ENCODE measurements around the gene DST.
"Not testable (repeated sequence)": the region's sequence is repeated elsewhere in the genome, so short reads cannot be mapped to it uniquely, and the experiment has no call there.

The DST gene

DNA sequence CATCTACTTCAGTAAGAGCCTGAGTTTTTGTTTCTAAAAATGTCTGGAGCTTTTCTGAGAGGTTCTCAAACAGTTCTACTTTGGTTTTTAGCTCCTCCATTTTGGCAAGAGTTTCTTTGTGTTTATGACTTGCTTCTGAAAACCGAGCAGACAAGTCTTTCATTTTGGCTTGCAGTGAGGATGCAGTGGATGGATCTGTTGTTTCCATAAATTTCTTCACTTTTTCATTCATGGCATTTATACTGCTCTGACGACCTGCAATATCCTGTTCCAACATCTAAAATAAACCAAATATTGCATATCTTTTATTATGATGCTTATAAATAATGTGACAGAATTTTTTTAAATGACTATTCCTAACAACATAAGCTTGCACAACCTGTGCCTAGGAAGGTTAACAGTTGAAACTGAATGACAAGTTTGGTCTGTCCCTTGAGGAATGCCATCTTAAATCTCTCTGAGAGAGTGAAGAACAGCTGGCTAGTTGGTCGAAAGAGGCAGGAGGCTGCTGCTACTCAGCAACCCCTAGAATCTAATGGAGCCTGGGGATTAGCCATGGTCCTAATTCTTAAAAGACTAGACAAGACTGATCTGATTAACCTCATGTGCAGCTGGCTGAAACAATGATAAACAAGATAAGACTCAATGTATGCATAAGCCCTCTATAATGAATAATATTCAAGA lies 69.8 kb downstream of the DST start:
- no peak for FAIRE-seq
- DNase-seq (ENCODE audit: low spot score), result no peak

DNA sequence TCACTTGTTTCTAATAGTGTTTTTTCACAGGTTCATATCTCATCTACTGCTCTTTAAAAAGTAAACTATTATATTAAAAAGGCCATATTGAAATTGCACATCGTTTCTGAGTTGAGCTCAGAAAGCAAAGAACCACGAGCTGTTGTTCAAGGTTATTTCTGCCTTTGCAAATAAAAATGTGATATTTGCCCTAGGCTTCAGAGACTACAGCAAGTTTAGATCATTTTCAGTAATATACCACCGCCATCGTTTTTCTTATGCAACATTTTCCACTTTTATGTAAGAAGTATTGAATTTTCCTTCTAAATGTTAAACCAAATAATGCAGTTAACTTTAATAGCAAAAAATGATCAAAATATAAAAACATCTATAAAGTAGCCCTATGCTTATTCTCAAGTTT lies 71.1 kb downstream of the DST start:
- no peak for FAIRE-seq
- no peak for DNase-seq (ENCODE audit: low spot score)

DNA sequence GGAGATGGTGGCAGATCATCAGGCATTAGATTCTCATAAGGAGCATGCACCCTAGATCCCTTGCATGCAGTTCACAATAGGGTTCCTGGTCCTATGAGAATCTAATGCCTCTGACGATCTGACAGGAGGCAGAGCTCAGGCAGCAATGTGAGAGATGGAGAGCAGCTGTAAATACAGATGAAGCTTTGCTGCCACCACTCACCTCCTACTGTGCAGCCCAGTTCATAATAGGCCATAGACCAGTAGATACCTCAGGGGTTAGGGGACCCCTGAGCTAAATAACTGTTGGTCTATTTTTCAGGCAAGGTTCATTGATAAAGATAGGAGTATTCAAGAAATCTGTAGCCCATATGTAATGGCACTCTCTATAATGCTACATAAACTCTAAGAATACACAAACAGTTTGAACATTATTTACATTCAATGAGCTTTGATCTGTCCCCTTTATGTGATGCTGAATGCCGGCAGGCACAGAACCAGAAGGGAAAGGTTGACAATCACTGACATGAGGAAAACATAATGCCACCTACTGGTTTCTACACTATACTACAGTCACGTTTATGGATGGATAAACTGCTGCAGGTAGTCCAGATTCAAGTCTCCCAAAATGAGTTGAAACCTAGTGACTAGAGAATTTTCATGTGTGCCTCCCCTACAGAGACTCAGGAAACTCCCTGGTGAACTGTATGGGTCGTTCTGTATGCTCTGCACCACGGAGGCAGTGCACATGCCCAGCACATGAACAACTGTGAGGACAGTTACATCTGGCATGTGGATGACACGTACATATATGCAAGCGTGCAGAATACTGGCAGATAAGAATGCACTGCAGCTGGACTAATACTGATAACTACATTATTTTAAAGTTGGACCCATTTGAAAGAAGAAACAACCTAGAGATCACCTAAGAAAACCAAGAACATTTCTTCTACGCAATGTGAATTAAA lies 72.0 kb downstream of the DST start:
- FAIRE-seq, result no peak
- peak; percentile 15 for DNase-seq (ENCODE audit: low spot score)

DNA sequence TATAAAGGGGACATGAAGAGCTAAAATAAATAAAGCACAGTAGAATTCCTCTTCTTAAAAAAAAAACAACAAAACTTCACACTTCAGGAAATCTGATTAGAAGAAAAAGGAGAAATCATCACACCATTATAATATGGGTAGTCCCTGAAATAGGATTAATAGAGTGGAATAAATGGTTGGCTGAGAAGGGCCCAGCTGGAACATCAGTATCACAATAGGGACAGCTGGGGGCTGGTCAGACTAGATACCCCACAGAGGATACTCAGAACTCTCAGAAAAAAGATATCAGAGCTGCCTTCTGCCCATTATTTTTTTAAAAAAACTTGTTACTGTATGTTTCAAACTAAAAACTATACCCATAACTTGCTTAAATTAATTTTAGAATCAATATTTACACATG lies 75.2 kb downstream of the DST start:
- FAIRE-seq, result no peak
- no peak for DNase-seq (ENCODE audit: low spot score)

DNA sequence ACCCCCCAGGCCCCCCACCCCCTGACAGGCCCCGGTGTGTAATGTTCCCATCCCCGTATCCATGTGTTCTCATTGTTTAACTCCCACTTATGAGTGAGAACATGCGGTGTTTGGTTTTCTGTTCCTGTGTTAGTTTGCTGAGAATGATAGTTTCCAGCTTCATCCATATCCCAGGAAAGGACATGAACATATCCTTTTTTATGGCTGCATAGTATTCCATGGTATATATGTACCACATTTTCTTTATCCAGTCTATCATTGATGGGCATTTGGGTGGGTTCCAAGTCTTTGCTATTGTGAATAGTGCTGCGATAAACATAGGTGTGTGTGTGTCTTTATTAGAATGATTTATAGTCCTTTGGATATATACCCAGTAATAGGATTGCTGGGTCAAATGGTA lies 80.0 kb downstream of the DST start:
- DNase-seq (ENCODE audit: low spot score); FAIRE-seq: not testable (repeated sequence)

DNA sequence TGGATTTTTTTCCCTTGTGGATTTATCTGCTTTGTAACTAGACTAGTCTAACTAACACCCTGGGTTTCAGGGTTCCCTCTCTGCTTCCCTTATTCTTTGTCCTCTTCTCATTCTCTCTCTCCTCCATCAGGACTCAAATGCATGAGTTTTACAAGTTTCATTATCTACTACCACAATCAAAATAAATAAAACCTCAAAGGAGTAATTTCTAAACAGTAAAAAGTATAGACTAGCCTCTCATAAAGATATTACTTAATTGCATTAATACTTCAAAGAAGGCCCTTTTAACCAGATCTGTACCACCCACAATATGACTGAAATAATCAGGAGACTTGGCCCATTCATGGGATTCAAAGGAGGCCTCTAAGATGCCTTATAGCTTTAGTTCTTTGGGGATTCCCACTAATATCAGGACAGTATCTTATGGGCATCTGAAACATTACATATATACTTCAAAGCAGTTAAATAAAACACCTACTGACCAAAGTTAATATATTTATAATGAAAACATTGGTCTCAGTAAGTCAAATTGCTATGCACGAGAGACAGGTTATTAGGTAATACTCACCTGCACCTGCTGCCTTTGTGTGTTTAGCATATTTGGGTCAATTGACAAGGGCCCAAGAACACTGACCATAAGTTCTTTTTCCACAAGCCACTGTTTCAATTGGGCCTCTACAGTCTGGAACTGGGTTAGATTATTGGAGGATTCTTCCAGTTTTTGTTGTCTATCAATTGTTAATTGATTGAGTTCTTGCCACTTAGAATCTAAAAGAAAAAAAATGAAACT lies 85.7 kb downstream of the DST start:
- FAIRE-seq (no peak), DNase-seq (ENCODE audit: low spot score) (no peak)

DNA sequence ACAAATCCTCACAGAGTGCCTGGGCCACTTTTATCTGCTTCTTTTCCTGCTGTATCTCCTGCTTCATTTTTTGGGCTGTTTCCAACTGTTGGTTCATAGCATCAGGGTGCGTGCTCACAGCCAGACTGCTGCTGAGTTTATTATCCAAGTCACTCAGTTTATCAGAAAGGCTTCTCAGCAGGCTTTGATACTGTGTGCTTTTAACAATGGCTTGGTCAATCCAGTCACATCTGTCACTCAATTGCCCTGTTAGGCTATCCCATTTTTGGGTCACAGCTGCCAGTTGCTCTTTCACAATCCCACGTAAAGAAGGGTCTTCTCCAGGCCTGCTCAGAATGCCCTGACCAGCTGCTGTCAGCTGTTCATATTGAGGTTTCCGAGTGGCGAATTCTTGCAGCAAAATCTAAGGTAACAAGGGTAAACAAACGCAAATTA lies 87.2 kb downstream of the DST start:
- no peak for DNase-seq (ENCODE audit: low spot score)

DNA sequence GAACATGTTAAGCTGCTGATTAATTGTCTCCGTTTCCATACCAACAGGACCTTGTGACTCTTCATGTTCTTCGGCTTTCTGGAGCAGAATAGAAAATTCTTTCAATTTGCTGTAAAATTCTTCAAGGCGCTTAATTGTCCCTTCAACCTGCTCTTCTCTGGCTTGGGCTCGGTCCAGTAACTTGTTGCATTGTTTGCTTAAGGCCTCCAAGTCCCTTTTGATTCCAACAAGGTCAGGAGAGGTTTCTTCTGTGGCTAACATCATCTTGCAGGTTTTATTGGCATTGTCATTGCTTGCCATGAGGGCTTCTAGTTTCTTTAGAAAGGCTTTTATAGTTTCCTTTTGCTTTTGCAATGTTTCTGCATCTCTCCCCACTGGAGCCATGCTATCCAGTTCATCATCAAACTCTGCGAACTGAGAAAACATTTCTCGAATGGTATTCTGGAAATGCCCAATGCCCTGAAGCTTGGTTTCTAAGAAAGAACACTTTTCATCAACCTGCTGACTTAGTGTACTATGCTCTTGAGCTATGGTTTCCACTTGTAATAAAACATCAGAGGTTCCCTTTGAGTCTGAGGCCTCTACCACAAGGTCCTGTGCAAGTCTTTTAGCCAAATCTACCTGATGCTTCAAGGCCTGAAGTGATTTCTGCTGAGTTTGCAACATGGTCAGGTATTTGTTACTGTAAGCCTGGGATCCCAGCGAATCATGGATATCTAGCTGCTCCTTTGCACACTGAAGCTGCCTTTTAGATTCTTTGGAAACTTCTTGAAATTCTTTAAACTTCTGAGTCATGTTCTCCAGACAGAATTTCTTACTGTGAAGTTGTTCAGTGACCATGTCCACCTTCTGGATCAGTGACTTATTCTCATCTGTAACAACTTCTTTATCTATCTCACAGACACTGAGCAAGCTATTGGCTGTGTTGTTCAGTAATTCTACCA lies 90.2 kb downstream of the DST start:
- FAIRE-seq (peak; percentile 84), DNase-seq (ENCODE audit: low spot score) (peak; percentile 54)

More for the DNA sequence above, 87.2 kb downstream of the DST start:
- FAIRE-seq, result no peak

DNA sequence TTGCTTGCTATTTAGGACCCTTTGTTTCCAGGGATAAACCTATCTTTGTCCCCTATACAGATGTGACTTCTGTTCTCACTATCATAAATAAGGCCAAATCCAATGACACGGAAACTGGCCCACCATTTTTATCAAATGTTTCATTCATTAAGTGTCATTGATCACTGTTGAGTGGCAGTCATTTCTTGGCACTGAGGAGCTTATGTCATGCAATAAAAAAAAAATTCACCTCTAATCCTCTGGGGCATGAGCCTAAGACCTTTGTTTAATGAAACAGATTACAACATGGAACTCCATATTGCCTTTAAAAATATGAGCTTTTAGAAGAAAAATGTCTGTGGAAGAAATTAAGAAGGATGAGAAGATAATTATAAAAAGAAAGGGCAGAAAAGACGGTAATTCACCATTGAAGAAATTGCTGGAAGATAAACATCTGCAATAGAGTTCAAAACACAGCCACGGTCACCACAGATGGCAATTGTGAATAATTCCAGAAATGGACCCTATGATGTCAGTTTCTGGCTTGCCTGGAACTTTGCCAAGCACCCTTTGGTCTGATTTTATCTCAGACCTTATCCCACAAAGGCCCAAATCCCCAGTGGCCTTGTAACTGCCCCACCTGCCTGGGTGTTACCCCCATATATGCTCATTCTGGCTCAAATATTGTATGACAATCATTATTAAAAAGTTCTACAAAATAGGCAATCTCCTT lies 91.1 kb downstream of the DST start:
- DNase-seq (ENCODE audit: low spot score), result no peak
- no peak for FAIRE-seq

DNA sequence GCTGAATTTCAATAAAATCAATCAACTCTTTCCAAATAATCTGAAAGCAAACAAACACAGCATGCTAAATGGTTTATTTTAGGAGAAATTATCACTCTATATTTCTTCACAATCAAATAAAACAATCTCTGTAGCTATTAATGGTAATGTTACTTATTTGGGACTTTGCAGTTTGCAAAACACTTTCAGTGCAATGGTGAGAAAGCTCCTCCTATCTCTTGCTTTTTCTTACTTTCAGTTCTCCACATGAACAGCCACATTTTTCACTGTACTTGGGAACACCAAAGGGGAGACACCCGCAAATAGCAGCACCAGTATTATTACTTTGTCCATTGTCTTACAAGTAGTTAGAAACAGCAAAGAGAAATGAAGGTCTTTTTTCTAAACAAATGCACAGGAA lies 92.4 kb downstream of the DST start:
- FAIRE-seq, result no peak

DNA sequence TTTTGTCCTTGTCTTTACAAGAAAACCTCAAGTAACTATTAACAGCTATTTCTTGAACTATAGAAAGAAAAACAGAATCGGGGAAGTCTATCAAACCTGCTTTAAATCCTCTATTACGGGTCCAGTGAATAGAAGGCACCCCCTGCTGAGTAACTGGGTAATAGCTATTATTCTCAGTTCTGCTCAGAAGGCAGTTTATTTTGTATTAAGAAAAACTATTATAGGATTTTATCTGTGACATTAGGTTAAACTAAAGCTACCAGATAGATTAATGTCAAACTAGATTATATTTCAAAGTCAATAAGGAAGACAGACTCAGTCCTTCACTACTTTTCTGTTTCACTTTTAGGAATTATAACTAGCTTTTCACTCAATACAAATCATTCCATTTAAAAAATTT lies 93.7 kb downstream of the DST start:
- FAIRE-seq, result peak; percentile 46
- DNase-seq (ENCODE audit: low spot score), result no peak

More for the DNA sequence above, 92.4 kb downstream of the DST start:
- no peak for DNase-seq (ENCODE audit: low spot score)

DNA sequence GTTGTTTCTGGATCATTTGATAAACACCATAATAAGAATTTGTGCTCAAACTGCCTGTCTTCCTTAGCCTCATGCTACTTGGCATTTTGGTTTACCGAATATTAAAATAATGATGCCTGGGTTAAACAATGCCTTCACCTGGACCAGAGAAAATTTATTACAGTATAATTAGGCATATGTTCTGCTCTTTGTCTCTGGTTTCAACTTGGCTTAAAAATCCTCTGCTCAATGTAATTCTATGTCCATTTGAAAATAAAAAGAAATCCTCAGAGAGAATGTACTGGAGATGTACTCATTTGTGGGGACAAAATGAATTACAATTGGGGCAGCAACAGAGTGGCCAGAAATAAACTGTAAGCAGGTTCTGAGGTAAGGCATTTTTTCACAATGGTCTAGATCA lies 95.0 kb downstream of the DST start:
- DNase-seq (ENCODE audit: low spot score) (no peak), FAIRE-seq (no peak)

DNA sequence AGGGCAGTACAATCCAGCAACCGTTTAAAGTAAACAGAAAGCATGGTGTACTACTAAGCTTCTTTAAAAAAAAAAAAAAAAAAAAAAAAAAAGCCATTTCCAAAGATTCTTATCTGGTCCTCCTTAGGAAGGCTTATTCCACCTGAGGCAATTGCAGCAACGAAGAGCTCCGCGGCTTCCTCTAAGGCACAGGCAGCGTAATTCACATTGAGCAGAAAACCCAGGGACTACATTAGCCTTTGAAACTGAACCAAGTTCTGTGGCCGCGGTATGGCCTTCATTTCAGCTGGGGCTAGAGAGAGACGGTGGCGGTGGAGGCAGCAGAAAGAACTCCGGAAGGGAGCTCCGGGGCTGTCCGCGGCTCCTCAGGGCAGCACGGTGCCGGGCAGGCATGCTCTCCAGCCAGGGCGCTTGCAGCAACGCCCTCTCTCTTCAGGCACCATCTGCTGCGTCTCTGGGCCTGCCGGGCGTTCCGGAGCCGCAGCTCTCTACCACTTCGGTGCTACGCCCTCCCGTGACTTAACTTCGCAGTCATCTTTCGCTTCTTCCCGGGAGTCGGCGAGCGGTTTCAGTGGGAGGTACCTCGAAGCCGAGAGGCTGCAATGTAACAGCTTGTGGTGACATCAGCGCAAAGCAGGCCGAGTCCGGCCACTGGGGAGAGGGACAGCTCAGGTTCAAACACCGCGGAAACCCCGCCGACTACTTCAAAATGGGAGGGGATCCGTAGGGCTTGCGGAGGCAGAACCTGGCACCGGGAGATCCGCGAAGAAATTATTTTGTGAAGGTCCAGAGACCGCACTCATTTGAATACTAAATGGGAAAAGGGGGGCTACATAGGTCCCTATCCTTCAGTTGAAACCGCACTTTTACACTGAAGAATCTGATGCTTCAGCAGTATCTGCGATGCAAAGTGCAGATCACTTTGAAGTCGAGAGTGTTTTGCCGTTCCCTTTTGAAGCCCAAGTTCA lies 100.0 kb downstream of the DST start:
- DNase-seq (ENCODE audit: low spot score) (peak; percentile 94), FAIRE-seq (peak; percentile 90)

DNA sequence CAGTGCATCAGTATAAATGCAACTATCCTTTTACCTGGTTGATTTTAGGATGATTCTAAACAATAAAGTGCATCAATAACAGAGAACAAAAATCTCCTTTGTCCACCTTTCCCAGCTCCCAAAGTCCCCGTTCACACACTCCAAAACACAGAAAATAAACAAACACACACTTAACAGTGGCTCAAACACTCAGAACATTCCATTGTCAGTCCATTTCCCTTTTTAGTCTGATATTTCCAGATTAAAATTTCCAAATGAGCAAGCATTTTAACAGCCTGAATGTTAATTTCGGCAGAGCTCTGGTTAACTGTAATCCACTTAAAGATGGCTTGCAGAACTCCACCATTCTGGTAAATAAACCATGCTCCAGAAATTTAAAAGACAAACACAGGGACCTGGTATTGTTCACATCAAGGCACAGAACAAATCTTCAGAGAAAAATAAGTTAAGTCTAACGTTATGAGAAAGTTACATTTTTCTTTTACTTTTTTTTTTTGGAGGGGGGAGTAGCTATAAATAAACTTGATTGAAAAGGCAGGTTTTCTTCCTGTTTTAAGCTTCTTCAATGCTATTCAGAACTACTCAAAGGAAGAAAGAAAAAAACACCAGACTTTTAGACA lies 100.8 kb downstream of the DST start:
- no peak for FAIRE-seq

DNA sequence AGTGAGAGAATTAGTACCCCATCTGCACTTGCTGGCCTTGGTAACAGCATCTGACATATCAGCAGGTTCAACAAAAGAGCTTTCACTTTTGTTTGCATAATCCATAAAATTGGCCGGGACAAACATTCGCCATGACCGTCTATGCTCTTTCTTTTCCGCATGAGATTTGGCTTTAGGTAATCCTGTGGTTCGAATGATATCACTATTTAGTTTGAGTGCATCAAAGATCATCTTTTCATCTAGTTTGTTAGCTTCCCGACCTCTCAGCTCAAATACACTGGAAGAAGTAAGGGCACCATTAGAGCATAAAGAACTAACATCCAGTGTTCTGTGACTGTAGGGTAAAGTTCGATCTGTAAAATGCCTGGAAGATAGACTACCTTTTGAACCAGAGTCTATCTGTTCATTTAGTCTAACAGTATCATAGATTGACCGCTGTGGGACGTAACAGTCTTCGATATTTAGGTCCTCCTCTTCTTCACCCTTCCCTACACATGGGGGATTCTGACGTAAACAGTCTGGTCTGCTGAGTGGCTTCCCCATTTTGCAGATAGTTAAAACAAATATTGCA lies 101.6 kb downstream of the DST start:
- FAIRE-seq (no peak), DNase-seq (ENCODE audit: low spot score) (no peak)

More for the DNA sequence above, 100.8 kb downstream of the DST start:
- DNase-seq (ENCODE audit: low spot score), result no peak

DNA sequence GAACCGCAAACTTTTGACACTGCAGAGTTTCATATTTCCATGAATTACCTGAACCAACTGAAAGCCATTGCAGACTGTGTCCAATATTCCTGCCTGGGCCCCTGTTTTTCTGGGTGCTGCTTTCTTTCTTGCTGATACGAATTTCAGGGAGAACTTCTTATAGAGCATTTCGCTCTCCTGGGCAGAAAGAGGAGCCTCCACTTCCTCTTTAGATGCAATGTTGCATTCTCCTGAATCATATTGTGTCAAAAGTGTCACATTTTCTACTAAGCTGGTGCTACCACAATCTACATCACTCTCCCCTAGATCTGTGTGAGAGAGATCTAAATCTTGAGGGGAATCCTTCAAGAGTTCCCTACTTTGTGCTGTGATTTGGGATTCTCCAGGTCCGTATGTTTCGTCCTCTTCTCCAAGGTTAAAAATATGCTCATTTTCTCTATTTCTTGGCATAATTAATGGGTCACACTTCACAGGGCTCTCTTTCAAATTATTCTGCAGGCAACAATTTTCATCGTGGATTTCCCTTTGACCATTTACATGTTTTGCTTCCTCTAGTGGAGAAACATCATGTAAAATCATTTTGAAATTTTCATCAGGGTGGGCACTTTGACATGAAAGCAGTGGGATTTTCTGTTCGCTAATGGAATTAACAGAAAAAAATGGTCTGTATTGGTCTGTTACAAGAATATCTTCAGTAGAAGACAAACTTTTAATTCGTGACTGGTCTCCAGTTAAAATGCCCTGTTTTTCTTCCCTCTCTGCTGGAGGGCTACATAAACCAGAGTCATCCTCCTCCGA lies 102.3 kb downstream of the DST start:
- DNase-seq (ENCODE audit: low spot score), result no peak

DNA sequence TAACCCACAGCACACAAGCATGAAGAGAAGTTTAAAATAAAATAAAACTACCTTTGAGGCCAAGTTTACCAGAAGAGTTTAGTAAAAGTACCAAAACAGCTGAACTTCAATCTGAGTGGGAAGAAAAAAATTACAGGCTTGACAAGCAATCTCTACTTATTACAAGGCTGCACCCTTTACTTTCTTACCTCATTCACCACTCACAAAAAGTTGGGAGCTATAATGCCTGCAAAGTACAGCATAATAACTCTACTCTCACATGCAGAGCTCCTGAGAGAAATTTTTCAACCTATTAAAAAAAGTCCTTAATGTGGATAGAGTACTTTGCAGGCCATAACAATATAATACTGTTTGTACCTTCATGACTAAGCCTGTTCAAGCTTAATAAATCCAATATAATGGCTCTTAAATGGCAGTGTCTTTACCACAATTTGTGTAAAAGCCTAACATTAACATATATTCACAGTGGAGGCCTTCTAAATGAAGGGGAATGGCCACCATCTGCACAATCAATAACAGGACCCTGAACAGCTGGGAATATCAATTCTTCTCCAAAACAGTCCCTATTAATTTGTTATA lies 103.1 kb downstream of the DST start:
- no peak for FAIRE-seq
- no peak for DNase-seq (ENCODE audit: low spot score)

More for the DNA sequence above, 102.3 kb downstream of the DST start:
- no peak for FAIRE-seq

Measured in RCC 7860 (cell line).